Motor neuron (in vitro differentiated cells): Measurements from ENCODE around the gene RSPH4A. TPM values are rescaled to one million over a fixed set of nuclear protein-coding genes. Genes with fewer than 3 reads are reported as not detected.

ENCODE experiments used
- ATAC-seq, 8 experiments: fragments of 200-7000 bp; cut with Tn5 transposase; replicated peaks in 6 of 8; 2 replicates each; pipeline ENCODE4 v1.8.0; 2021; ENCODE audit warnings: mild to moderate bottlenecking in 8 of 8, moderate library complexity in 8 of 8
- H3K27ac ChIP-seq, 2 donors: fragments of 250-450 bp; sonication (Bioruptor Pico); 2 replicates each; pipeline ENCODE4 v1.9.0; 2021; ENCODE audit warnings: antibody characterized with exemption in 2 of 2, mild to moderate bottlenecking in 2 of 2, moderate library complexity in 1 of 2
- H3K4me1 ChIP-seq, 2 donors: fragments of 250-450 bp; sonication (Bioruptor Pico); replicated peaks in 1 of 2; 2 replicates each; pipeline ENCODE4 v1.6.1; 2021; ENCODE audit warnings: antibody characterized with exemption in 2 of 2, mild to moderate bottlenecking in 2 of 2, moderate library complexity in 1 of 2
- H3K4me3 ChIP-seq, 5 donors: fragments of 250-450 bp; sonication (Bioruptor Pico); 2 replicates each; pipeline ENCODE4 v1.9.0; 2021; ENCODE audit warnings: antibody characterized with exemption in 5 of 5, mild to moderate bottlenecking in 5 of 5, moderate library complexity in 4 of 5
- WGBS, 10 experiments: fragments of 450-650 bp; shearing (Covaris generic); methylation state at CpG; one replicate each; pipeline ENCODE4 v1.0.0; 2022; 5-methylcytosine and 5-hydroxymethylcytosine counted together
- in situ Hi-C, 9 experiments: fragments of 400-800 bp; cut with MboI; loops; one replicate each; pipeline ENCODE4 v1.15.0; 2021; ENCODE audit warnings: low sequenced_read_pairs in 9 of 9, low pct_unique_long_range_greater_than_20kb in 2 of 9; ENCODE audit not compliant: unreplicated experiment in 9 of 9
- total RNA-seq, 8 experiments: library from RNA; unstranded; fragments of 300-600 nt; gene quantifications; 2 replicates each; pipeline versions ENCODE4 v1.2.3 to v1.2.4, GENCODE V29; 2022

RSPH4A gene
- total RNA-seq, 8 experiments from 2014 or later = 0.59 to 30.4 (median 1.2) TPM

DNA sequence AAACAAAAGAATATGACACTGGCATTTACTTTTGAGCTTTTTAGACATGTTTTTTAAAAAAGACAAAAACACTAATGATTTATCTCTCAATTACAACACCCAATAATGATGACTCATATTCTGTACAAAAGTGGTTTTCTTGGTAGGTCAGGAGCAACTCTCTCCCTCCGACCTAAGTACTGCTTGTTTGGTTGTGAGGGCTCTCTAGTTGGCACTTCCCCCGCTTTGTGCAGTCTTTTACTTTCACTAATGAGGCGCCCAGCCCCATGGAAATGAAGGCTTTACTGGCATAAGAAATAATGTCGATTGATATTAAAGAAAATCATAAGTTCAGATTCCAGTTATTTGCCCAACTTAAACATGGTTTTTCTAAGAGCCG, 66.0 kb downstream of the RSPH4A start:
- Histone ChIP-seq H3K27ac (peak overlapping the region; percentile 10 to 93), H3K4me3 (peak overlapping the region; percentile 66 to 77 (median 70)), H3K4me1 (peaks cover 0 to 3% of the 10 kb centered on the region in 2 donors)
- 9 to 56% (median 33%) methylated on average over 3 to 5 of the region's 5 CpGs; no CpG with 5 or more reads in 1 of the 10 experiments for WGBS, 10 experiments
- ATAC-seq = no peak
- in situ Hi-C loops = no loop called here

Other genes with a start within 250 kb of the RSPH4A start
- gene DSE, start 245.5 kb upstream of the RSPH4A start, total RNA-seq = 10 to 100 TPM in 5 of 8 experiments, 1 to 10 TPM in 3; 6.3 to 39.8 (median 15.8) TPM
- 1 to 10 TPM in 5 of 8 experiments, under 1 TPM in 2, not detected in 1; 0.43 to 3.4 (median 1.4) TPM for gene CALHM6, start 155.1 kb upstream of the RSPH4A start, total RNA-seq
- 1 to 10 TPM in 4 of 8 experiments, under 1 TPM in 4; 0.05 to 6.6 (median 0.70) TPM for gene CALHM5, start 104.8 kb upstream of the RSPH4A start, total RNA-seq
- gene TRAPPC3L, start 70.8 kb upstream of the RSPH4A start, total RNA-seq = under 1 TPM in 4 of 8 experiments, not detected in 4; 0.09 to 0.36 (median 0.23) TPM
- 1 to 10 TPM in 1 of 8 experiments, under 1 TPM in 3, not detected in 4; 0.16 to 2.3 (median 0.35) TPM for gene CALHM4, start 62.7 kb upstream of the RSPH4A start, total RNA-seq
- 10 to 100 TPM; 39.5 to 53.6 (median 45.1) TPM for gene RWDD1, start 45.0 kb upstream of the RSPH4A start, total RNA-seq
- 10 to 100 TPM; 15.1 to 27.6 (median 20.1) TPM for gene ZUP1, start 52.3 kb downstream of the RSPH4A start, total RNA-seq
- 10 to 100 TPM in 6 of 8 experiments, 1 to 10 TPM in 2; 2.8 to 37.7 (median 23.1) TPM for gene KPNA5, start 64.7 kb downstream of the RSPH4A start, total RNA-seq
- 10 to 100 TPM in 2 of 8 experiments, under 1 TPM in 3, not detected in 3; 0.38 to 13.1 (median 0.96) TPM for gene FAM162B, start 149.2 kb downstream of the RSPH4A start, total RNA-seq
- gene GPRC6A, start 212.6 kb downstream of the RSPH4A start, total RNA-seq = under 1 TPM in 6 of 8 experiments, not detected in 2; 0.13 to 0.24 (median 0.18) TPM